K562 (cell line): ENCODE data around the gene ZNF302. TPM values are rescaled to one million over a fixed set of nuclear protein-coding genes. Genes with fewer than 3 reads are reported as not detected.

ENCODE experiments used
- C11orf30 ChIP-seq: fragments of 450-650 bp; IDR thresholded peaks from 2 replicates; pipeline ENCODE4 v1.6.1; 2016; ENCODE audit warnings: low read depth, mild to moderate bottlenecking
- DPF2 ChIP-seq: fragments of 450-650 bp; IDR thresholded peaks from 2 replicates; pipeline ENCODE4 v1.6.1; 2016
- FOXJ3 ChIP-seq: sonication (generic); formaldehyde crosslinking; IDR thresholded peaks from 2 replicates; pipeline ENCODE4 v1.4.0; 2020; ENCODE audit warnings: mild to moderate bottlenecking, missing genetic modification reagents
- MAFG ChIP-seq: fragments of 450-650 bp; conservative IDR thresholded peaks from 2 replicates; pipeline ENCODE4 v1.6.1; 2016; ENCODE audit warnings: missing genetic modification characterization, missing compliant biosample characterization
- MEF2A ChIP-seq: IDR thresholded peaks from 2 replicates; pipeline ENCODE4 v1.6.1; 2011; ENCODE audit warnings: low read depth, mild to moderate bottlenecking, low read length, moderate library complexity; ENCODE audit not compliant: control insufficient read depth
- NFYB ChIP-seq: IDR thresholded peaks from 2 replicates; pipeline ENCODE4 v1.6.1; 2011; ENCODE audit warnings: mild to moderate bottlenecking, moderate library complexity; ENCODE audit not compliant: insufficient read length; ENCODE audit errors: extremely low read depth
- SLC30A9 ChIP-seq: fragments of 250-450 bp; sonication (Bioruptor Pico); IDR thresholded peaks from 2 replicates; pipeline ENCODE4 v1.8.0; 2022; ENCODE audit warnings: mild to moderate bottlenecking, moderate library complexity
- TCFL5 ChIP-seq: fragments of 250-450 bp; sonication (Bioruptor Pico); conservative IDR thresholded peaks from 2 replicates; pipeline ENCODE4 v1.6.1; 2021; ENCODE audit warnings: mild to moderate bottlenecking, moderate library complexity, matching md5 sums
- ZBTB8A ChIP-seq: fragments of 450-650 bp; IDR thresholded peaks from 2 replicates; pipeline ENCODE4 v1.6.1; 2018; ENCODE audit warnings: mild to moderate bottlenecking, moderate library complexity; ENCODE audit not compliant: partially characterized antibody
- ZNF347 ChIP-seq: fragments of 450-650 bp; formaldehyde crosslinking; IDR thresholded peaks from 2 replicates; pipeline ENCODE4 v1.4.0; 2020; ENCODE audit warnings: low read depth, mild to moderate bottlenecking, moderate library complexity
- polyA plus RNA-seq, 8 experiments: library from polyadenylated mRNA; depleted of rRNA in 4 of 8; stranded (reverse) in 5 of 8; unstranded in 3 of 8; fragments of >200 nt; fragmentation: Nextera tagmentation in 2 of 8; fragmentation: Illumina TruSeq in 1 of 8; extraction: Ambion mirVana in 2 of 8; extraction: Trizol in 1 of 8; gene quantifications; 2 replicates each; pipeline versions ENCODE4 v1.2.1 to v1.2.3, GENCODE V29; 2011 to 2014; ENCODE audit warnings: inconsistent platforms in 1 of 8, missing spikeins in 1 of 8
- total RNA-seq, 7 experiments: library from RNA; depleted of rRNA in 6 of 7; stranded (reverse); fragments of >200 nt in 6 of 7; fragmentation: Illumina TruSeq in 2 of 7; extraction: Trizol in 2 of 7; gene quantifications; 2 replicates each; pipeline versions ENCODE4 v1.2.1 to v1.2.3, GENCODE V29; 2011 to 2021; ENCODE audit warnings: low replicate concordance in 1 of 7
- TF ChIP-seq, protein P1 (sequence below): IDR thresholded peaks from 2 replicates; pipeline ENCODE4 v1.6.1; 2014; ENCODE audit warnings: antibody characterized with exemption
- TF ChIP-seq, protein P2 (sequence below), 2 experiments: fragments of 450-650 bp in 1 of 2; IDR thresholded peaks; 2 replicates each; pipeline ENCODE4 v1.6.1; 2011 to 2017; ENCODE audit warnings: low read depth in 2 of 2, antibody characterized with exemption in 1 of 2, borderline replicate concordance in 1 of 2, low read length in 1 of 2, mild to moderate bottlenecking in 1 of 2, mixed read lengths in 1 of 2; ENCODE audit not compliant: control insufficient read depth in 1 of 2
- TF ChIP-seq, protein P3 (sequence below), 2 experiments: fragments of 150-350 bp in 1 of 2; IDR thresholded peaks; 2 replicates each; pipeline ENCODE4 v1.6.1; 2012 to 2016; ENCODE audit warnings: low read depth in 2 of 2, low read length in 2 of 2, mild to moderate bottlenecking in 1 of 2, moderate library complexity in 1 of 2
- TF ChIP-seq, protein P4 (sequence below): sonication (generic); formaldehyde crosslinking; IDR thresholded peaks from 2 replicates; pipeline ENCODE4 v1.4.0; 2020; ENCODE audit warnings: mild to moderate bottlenecking, missing genetic modification reagents

The ZNF302 gene
- total and polyA plus RNA-seq, 9 of the 15 experiments (the other 6 are each of a cell fraction or from before 2014, with no cell fraction given) = 0.08 to 1.0 (median 0.27) TPM; not detected in 1

DNA sequence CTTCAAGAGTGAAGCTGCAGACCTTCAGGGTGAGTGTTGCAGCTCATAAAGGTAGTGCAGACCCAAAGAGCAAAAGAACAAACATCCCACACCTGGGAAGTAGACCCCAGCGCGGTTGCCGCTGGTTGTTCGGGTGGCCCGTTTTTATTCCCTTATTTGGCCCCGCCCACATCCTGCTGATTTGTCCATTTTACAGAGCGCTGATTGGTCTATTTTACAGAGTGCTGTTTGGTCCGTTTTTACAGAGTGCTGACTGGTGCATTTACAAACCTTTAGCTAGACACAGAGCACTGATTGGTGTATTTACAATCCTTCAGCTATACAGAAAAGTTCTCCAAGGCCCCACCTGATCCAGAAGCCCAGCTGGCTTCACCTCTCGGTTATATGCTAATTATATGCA lies 1.6 kb upstream of the ZNF302 start (continued):
- TF ChIP-seq, protein P1, sequence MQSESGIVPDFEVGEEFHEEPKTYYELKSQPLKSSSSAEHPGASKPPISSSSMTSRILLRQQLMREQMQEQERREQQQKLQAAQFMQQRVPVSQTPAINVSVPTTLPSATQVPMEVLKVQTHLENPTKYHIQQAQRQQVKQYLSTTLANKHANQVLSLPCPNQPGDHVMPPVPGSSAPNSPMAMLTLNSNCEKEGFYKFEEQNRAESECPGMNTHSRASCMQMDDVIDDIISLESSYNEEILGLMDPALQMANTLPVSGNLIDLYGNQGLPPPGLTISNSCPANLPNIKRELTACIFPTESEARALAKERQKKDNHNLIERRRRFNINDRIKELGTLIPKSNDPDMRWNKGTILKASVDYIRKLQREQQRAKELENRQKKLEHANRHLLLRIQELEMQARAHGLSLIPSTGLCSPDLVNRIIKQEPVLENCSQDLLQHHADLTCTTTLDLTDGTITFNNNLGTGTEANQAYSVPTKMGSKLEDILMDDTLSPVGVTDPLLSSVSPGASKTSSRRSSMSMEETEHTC = no peak
- TF ChIP-seq NFYB (peak; percentile 60), ZBTB8A (no peak), TCFL5 (CRISPR knock-in tag) (no peak), SLC30A9 (no peak), MAFG (0 out of 2 replicates have a peak, but pooled peaks have one; percentile 15), ZNF347 (CRISPR knock-in tag) (no peak), C11orf30 (peak; percentile 55; the same call in 1 of the 2 replicates), DPF2 (no peak), FOXJ3 (CRISPR knock-in tag) (no peak), MEF2A (no peak)
- TF ChIP-seq, protein P2, sequence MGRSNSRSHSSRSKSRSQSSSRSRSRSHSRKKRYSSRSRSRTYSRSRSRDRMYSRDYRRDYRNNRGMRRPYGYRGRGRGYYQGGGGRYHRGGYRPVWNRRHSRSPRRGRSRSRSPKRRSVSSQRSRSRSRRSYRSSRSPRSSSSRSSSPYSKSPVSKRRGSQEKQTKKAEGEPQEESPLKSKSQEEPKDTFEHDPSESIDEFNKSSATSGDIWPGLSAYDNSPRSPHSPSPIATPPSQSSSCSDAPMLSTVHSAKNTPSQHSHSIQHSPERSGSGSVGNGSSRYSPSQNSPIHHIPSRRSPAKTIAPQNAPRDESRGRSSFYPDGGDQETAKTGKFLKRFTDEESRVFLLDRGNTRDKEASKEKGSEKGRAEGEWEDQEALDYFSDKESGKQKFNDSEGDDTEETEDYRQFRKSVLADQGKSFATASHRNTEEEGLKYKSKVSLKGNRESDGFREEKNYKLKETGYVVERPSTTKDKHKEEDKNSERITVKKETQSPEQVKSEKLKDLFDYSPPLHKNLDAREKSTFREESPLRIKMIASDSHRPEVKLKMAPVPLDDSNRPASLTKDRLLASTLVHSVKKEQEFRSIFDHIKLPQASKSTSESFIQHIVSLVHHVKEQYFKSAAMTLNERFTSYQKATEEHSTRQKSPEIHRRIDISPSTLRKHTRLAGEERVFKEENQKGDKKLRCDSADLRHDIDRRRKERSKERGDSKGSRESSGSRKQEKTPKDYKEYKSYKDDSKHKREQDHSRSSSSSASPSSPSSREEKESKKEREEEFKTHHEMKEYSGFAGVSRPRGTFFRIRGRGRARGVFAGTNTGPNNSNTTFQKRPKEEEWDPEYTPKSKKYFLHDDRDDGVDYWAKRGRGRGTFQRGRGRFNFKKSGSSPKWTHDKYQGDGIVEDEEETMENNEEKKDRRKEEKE (IDR thresholded peaks at IDR 0.05; ENCODE audit: borderline replicate concordance in 1 of 2, control insufficient read depth in 1 of 2, low read depth in 2 of 2, low read length in 1 of 2) = no peak
- TF ChIP-seq, protein P3, sequence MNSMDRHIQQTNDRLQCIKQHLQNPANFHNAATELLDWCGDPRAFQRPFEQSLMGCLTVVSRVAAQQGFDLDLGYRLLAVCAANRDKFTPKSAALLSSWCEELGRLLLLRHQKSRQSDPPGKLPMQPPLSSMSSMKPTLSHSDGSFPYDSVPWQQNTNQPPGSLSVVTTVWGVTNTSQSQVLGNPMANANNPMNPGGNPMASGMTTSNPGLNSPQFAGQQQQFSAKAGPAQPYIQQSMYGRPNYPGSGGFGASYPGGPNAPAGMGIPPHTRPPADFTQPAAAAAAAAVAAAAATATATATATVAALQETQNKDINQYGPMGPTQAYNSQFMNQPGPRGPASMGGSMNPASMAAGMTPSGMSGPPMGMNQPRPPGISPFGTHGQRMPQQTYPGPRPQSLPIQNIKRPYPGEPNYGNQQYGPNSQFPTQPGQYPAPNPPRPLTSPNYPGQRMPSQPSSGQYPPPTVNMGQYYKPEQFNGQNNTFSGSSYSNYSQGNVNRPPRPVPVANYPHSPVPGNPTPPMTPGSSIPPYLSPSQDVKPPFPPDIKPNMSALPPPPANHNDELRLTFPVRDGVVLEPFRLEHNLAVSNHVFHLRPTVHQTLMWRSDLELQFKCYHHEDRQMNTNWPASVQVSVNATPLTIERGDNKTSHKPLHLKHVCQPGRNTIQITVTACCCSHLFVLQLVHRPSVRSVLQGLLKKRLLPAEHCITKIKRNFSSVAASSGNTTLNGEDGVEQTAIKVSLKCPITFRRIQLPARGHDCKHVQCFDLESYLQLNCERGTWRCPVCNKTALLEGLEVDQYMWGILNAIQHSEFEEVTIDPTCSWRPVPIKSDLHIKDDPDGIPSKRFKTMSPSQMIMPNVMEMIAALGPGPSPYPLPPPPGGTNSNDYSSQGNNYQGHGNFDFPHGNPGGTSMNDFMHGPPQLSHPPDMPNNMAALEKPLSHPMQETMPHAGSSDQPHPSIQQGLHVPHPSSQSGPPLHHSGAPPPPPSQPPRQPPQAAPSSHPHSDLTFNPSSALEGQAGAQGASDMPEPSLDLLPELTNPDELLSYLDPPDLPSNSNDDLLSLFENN (IDR thresholded peaks at IDR 0.05; ENCODE audit: low read depth in 2 of 2, low read length in 2 of 2) = no peak
- TF ChIP-seq, protein P4, sequence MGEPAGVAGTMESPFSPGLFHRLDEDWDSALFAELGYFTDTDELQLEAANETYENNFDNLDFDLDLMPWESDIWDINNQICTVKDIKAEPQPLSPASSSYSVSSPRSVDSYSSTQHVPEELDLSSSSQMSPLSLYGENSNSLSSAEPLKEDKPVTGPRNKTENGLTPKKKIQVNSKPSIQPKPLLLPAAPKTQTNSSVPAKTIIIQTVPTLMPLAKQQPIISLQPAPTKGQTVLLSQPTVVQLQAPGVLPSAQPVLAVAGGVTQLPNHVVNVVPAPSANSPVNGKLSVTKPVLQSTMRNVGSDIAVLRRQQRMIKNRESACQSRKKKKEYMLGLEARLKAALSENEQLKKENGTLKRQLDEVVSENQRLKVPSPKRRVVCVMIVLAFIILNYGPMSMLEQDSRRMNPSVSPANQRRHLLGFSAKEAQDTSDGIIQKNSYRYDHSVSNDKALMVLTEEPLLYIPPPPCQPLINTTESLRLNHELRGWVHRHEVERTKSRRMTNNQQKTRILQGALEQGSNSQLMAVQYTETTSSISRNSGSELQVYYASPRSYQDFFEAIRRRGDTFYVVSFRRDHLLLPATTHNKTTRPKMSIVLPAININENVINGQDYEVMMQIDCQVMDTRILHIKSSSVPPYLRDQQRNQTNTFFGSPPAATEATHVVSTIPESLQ = no peak
